IMR-90 (cell line): Measurements from ENCODE around the gene CFAP157. TPM values are rescaled to one million over a fixed set of nuclear protein-coding genes. Genes with fewer than 3 reads are reported as not detected.

Source experiments
- ATAC-seq: fragments of 200-7000 bp; cut with Tn5 transposase; 2 replicates; pipeline ENCODE4 v1.9.1; 2020; ENCODE audit warnings: low read depth, mild to moderate bottlenecking, moderate library complexity
- BruUV-seq: library from RNA; stranded (reverse); fragments of 400-500 nt; replicated peaks from 2 replicates; lab custom pipeline; 2021; lab: Mats Ljungman, UMichigan
- CTCF ChIA-PET: fragments of 300-600 bp; formaldehyde crosslinking; extraction: SDS; loops from one replicate; lab custom pipeline; 2021; ENCODE audit warnings: antibody characterized with exemption; lab: Yijun Ruan, JAX
- POLR2A ChIA-PET: fragments of 300-600 bp; sonication (Branson Sonifier 250); formaldehyde crosslinking; loops from one replicate; lab custom pipeline; 2022; ENCODE audit warnings: antibody characterized with exemption; ENCODE audit not compliant: unreplicated experiment; lab: Charles Lee
- DNase-seq: peaks from one replicate; pipeline ENCODE4 v3.0.0; 2013
- H2AFZ ChIP-seq: replicated peaks from 2 replicates; pipeline ENCODE3; 2013; ENCODE audit warnings: low read length, mild to moderate bottlenecking; ENCODE audit not compliant: poor library complexity
- H2AK5ac ChIP-seq: 2 replicates; pipeline ENCODE4 v1.6.1; 2013; ENCODE audit warnings: low read depth, low read length, inconsistent platforms
- H2AK9ac ChIP-seq: replicated peaks from 2 replicates; pipeline ENCODE3; 2013; ENCODE audit warnings: mild to moderate bottlenecking, low read depth, low read length, moderate library complexity; ENCODE audit not compliant: poor library complexity
- H2BK120ac ChIP-seq: 2 replicates; pipeline ENCODE4 v1.6.1; 2013; ENCODE audit warnings: low read depth, low read length, inconsistent platforms
- H2BK15ac ChIP-seq: 3 replicates; pipeline ENCODE4 v1.6.1; 2013; ENCODE audit warnings: low read depth, low read length, inconsistent platforms
- H2BK20ac ChIP-seq: 2 replicates; pipeline ENCODE4 v1.6.1; 2013; ENCODE audit warnings: low read depth, mild to moderate bottlenecking, inconsistent platforms, low read length, moderate library complexity
- H2BK5ac ChIP-seq: 2 replicates; pipeline ENCODE4 v1.6.1; 2013; ENCODE audit warnings: mild to moderate bottlenecking, low read depth, low read length, inconsistent platforms; ENCODE audit not compliant: poor library complexity, severe bottlenecking
- H3K14ac ChIP-seq: replicated peaks from 2 replicates; pipeline ENCODE4 v1.6.1; 2013; ENCODE audit warnings: low read depth, low read length, inconsistent platforms
- H3K18ac ChIP-seq: 2 replicates; pipeline ENCODE4 v1.6.1; 2013; ENCODE audit warnings: low read depth, low read length, control low read depth
- H3K23ac ChIP-seq: 2 replicates; pipeline ENCODE4 v1.6.1; 2013; ENCODE audit warnings: low read depth, low read length, inconsistent platforms
- H3K27ac ChIP-seq: 2 replicates; pipeline ENCODE4 v1.5.1; 2013; ENCODE audit warnings: mild to moderate bottlenecking, control low read depth, low read length; ENCODE audit not compliant: insufficient read depth
- H3K27me3 ChIP-seq: 2 replicates; pipeline ENCODE4 v1.6.1; 2013; ENCODE audit warnings: low read length; ENCODE audit not compliant: control insufficient read depth, insufficient read depth
- H3K36me3 ChIP-seq: 2 replicates; pipeline ENCODE4 v1.6.1; 2013; ENCODE audit warnings: low read length, mixed read lengths; ENCODE audit not compliant: control insufficient read depth, insufficient read depth
- H3K4ac ChIP-seq: 2 replicates; pipeline ENCODE4 v1.6.1; 2013; ENCODE audit warnings: low read depth, low read length, inconsistent platforms
- H3K4me1 ChIP-seq: 2 replicates; pipeline ENCODE4 v1.6.1; 2013; ENCODE audit warnings: low read length, mixed read lengths; ENCODE audit not compliant: control insufficient read depth, insufficient read depth
- H3K4me2 ChIP-seq: 2 replicates; pipeline ENCODE4 v1.6.1; 2013; ENCODE audit warnings: low read depth, mild to moderate bottlenecking, control low read depth, low read length, moderate library complexity
- H3K4me3 ChIP-seq: 2 replicates; pipeline ENCODE4 v1.5.1; 2013; ENCODE audit warnings: low read depth, mild to moderate bottlenecking, control low read depth, low read length, moderate library complexity; ENCODE audit not compliant: insufficient read depth
- H3K56ac ChIP-seq: 2 replicates; pipeline ENCODE4 v1.6.1; 2013; ENCODE audit warnings: low read length, inconsistent platforms; ENCODE audit not compliant: insufficient read depth; ENCODE audit errors: extremely low read depth
- H3K79me1 ChIP-seq, 2 experiments: 2 replicates each; pipeline ENCODE4 v1.6.1; 2013; ENCODE audit warnings: low read length in 2 of 2, inconsistent platforms in 1 of 2, low read depth in 1 of 2
- H3K9ac ChIP-seq: 2 replicates; pipeline ENCODE4 v1.6.1; 2013; ENCODE audit warnings: low read depth, low read length, control low read depth
- H3K9me1 ChIP-seq: 2 replicates; pipeline ENCODE4 v1.6.1; 2013; ENCODE audit warnings: low read length, inconsistent platforms; ENCODE audit not compliant: insufficient read depth
- H3K9me3 ChIP-seq: 2 replicates; pipeline ENCODE4 v1.6.1; 2013; ENCODE audit warnings: low read length; ENCODE audit not compliant: control insufficient read depth, insufficient read depth
- H4K20me1 ChIP-seq: 2 replicates; pipeline ENCODE4 v1.6.1; 2013; ENCODE audit warnings: low read length, inconsistent platforms; ENCODE audit not compliant: insufficient read depth
- H4K5ac ChIP-seq: 2 replicates; pipeline ENCODE4 v1.6.1; 2013; ENCODE audit warnings: mild to moderate bottlenecking, low read depth, low read length, control low read depth
- H4K8ac ChIP-seq, 2 experiments: 2 replicates each; pipeline ENCODE4 v1.6.1; 2013; ENCODE audit warnings: low read depth in 2 of 2, low read length in 2 of 2, control low read depth in 1 of 2, inconsistent platforms in 1 of 2
- H4K91ac ChIP-seq: 2 replicates; pipeline ENCODE4 v1.6.1; 2013; ENCODE audit warnings: low read depth, low read length, inconsistent platforms; ENCODE audit not compliant: insufficient read depth
- BHLHE40 ChIP-seq: fragments of 150-350 bp; IDR thresholded peaks from 2 replicates; pipeline ENCODE4 v1.6.1; 2016; ENCODE audit warnings: mild to moderate bottlenecking, low read depth, low read length
- CEBPB ChIP-seq: IDR thresholded peaks from 2 replicates; pipeline ENCODE4 v1.6.1; 2012; ENCODE audit warnings: low read depth, low read length, improper control_type of control experiment
- CHD1 ChIP-seq: IDR thresholded peaks from 2 replicates; pipeline ENCODE4 v1.6.1; 2012; ENCODE audit warnings: low read depth, low read length, improper control_type of control experiment
- MAZ ChIP-seq: IDR thresholded peaks from 2 replicates; pipeline ENCODE4 v1.6.1; 2012; ENCODE audit warnings: low read depth, mild to moderate bottlenecking, low read length, improper control_type of control experiment, moderate library complexity, borderline replicate concordance
- MXI1 ChIP-seq: IDR thresholded peaks from 2 replicates; pipeline ENCODE4 v1.6.1; 2012; ENCODE audit warnings: low read depth, mild to moderate bottlenecking, low read length, moderate library complexity, borderline replicate concordance
- NFE2L2 ChIP-seq: fragments of 150-350 bp; IDR thresholded peaks from 2 replicates; pipeline ENCODE4 v1.6.1; 2016; ENCODE audit warnings: low read depth, mild to moderate bottlenecking, low read length
- POLR2A ChIP-seq: IDR thresholded peaks from 2 replicates; pipeline ENCODE4 v1.6.1; 2012; ENCODE audit warnings: mild to moderate bottlenecking, low read depth, low read length
- RAD21 ChIP-seq: IDR thresholded peaks from 2 replicates; pipeline ENCODE4 v1.6.1; 2012; ENCODE audit warnings: low read length, improper control_type of control experiment
- RCOR1 ChIP-seq: IDR thresholded peaks from 2 replicates; pipeline ENCODE4 v1.6.1; 2012; ENCODE audit warnings: mild to moderate bottlenecking, low read length, improper control_type of control experiment; ENCODE audit not compliant: insufficient replicate concordance
- SMC3 ChIP-seq: fragments of 150-350 bp; IDR thresholded peaks from 2 replicates; pipeline ENCODE4 v1.6.1; 2016; ENCODE audit warnings: low read depth, mild to moderate bottlenecking, antibody characterized with exemption, low read length, moderate library complexity
- WGBS, 2 experiments: methylation state at CpG; one replicate each; pipeline versions ENCODE4 v1.1.5 to v1.1.7; 2013; ENCODE audit warnings: missing lambda C conversion rate in 2 of 2; ENCODE audit not compliant: insufficient read length in 1 of 2; ENCODE audit errors: extremely low coverage in 2 of 2; 5-methylcytosine and 5-hydroxymethylcytosine counted together
- dilution Hi-C: fragments of 300-500 bp; cut with HindIII; formaldehyde crosslinking; loops from one replicate; pipeline ENCODE4 v1.14.3; 2018; ENCODE audit warnings: low sequenced_read_pairs; ENCODE audit not compliant: unreplicated experiment
- in situ Hi-C: fragments of 300-500 bp; cut with MboI; formaldehyde crosslinking; loops from 3 replicates; pipeline ENCODE4 v1.14.3; 2019; ENCODE audit warnings: low sequenced_read_pairs, inconsistent platforms, mixed read lengths
- intact Hi-C: fragments of 100-400 bp; cut with micrococcal nuclease; formaldehyde crosslinking; loops from 2 replicates; pipeline ENCODE4 v1.10.0; 2022
- polyA plus RNA-seq, 3 experiments: library from polyadenylated mRNA; depleted of rRNA; stranded (reverse); fragments of >200 nt; gene quantifications; 2 replicates each; pipeline ENCODE4 v1.2.3, GENCODE V29; 2012; ENCODE audit warnings: low replicate concordance in 1 of 3
- total RNA-seq: library from RNA; depleted of rRNA; stranded (reverse); fragments of >200 nt; gene quantifications from 2 replicates; pipeline ENCODE4 v1.2.3, GENCODE V29; 2012
- TF ChIP-seq, protein P1 (sequence below): conservative IDR thresholded peaks from 2 replicates; pipeline ENCODE4 v1.5.1; 2012; ENCODE audit warnings: mild to moderate bottlenecking, low read depth, low read length, improper control_type of control experiment
- TF ChIP-seq, protein P2 (sequence below): fragments of 150-350 bp; IDR thresholded peaks from 2 replicates; pipeline ENCODE4 v1.6.1; 2016; ENCODE audit warnings: low read depth, mild to moderate bottlenecking, low read length, moderate library complexity, borderline replicate concordance

Gene CFAP157
- total and polyA plus RNA-seq, 2 of the 4 experiments (the other 2 are of a cell fraction), result not detected

DNA sequence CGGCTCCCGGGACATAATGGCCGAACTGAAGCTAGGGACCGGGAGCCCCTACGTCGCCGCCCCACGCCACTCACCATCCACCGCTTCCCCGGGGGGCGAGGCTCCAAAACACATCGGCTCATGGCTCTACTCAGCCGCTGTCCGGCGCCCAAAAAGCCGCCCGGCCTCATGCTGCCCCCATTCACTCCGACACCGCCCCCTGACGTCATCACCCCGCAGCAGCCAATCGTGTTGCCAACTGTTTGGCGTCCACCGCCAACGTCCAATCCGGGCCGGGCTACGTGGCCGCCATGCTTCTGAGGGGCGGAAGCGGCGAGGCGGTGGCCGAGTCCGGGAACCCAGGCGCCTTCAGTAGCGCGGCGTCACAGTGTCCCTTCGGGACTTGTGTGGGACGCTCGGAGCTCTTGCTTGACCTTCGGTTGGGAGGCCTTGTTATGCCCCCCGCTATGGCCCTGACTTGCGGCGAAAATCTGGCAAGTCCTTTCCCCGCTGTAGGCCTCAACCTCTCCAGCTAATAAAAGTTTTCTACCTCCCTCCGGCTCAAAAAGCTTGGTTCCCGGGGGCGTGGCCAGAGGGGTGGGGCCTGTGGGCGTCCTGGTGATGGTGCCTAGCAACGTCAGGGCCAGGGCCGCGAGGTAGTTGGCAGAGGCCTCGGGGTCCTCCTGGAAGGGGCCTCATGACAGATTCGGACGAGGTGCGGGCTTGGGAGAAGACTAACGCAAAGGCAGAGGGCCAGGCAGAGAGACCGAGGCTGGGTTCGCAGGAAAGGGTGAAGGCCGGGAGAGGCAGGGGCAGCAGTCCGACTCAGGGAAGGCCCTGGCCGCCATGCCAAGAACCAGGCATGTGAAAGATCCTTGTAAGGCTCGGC, 8.9 kb downstream of the CFAP157 start, which contains the start of the genes PTRH1 and TTC16:
TSS of gene PTRH1 (minus strand) at position 194 of the 868 bp plus-strand sequence. CDS start at position 170, 24 bp downstream.
TSS of gene TTC16 (plus strand) at position 610 of the 868 bp plus-strand sequence. CDS start at position 677, 67 bp downstream.
- Histone ChIP-seq H4K20me1 (peaks cover 7% of the 10 kb centered on the region), H2AK9ac (peak within 1 kb of the TSS; percentile 97), H2AFZ (peak within 1 kb of the TSS; percentile 99), H4K5ac (peak within 1 kb of the TSS; percentile 51), H2BK5ac (peak within 1 kb of the TSS; percentile 32), H3K9ac (peak within 1 kb of the TSS; percentile 49), H2BK15ac (no peak within 1 kb of the TSS; the same call in 2 of the 3 replicates), H3K18ac (no peak within 1 kb of the TSS; the same call in 1 of the 2 replicates), H3K9me1 (no peaks in the 10 kb centered on the region; the same call in 1 of the 2 replicates), H3K4me2 (peak within 1 kb of the TSS; percentile 84), H3K36me3 (no peaks in the 10 kb centered on the region), H3K27ac (peak within 1 kb of the TSS; percentile 46), H3K23ac (peak within 1 kb of the TSS; percentile 87), H2AK5ac (peak within 1 kb of the TSS; percentile 59; the same call in 1 of the 2 replicates), H4K91ac (no peak within 1 kb of the TSS), H3K4ac (peak within 1 kb of the TSS; percentile 30; the same call in 1 of the 2 replicates), H3K79me1 (peaks cover 2 to 14% of the 10 kb centered on the region in 2 experiments; a peak in 3 of 4 replicates), H2BK120ac (no peak within 1 kb of the TSS), H3K56ac (no peak within 1 kb of the TSS; the same call in 1 of the 2 replicates), H3K9me3 (no peaks in the 10 kb centered on the region), H3K14ac (0 out of 2 replicates have a peak within 1 kb of the TSS, but pooled peaks have one; percentile 51), H2BK20ac (0 out of 2 replicates have a peak within 1 kb of the TSS, but pooled peaks have one; percentile 25), H3K27me3 (no peaks in the 10 kb centered on the region), H4K8ac (peak within 1 kb of the TSS; percentile 26 to 86; a peak in 3 of 4 replicates), H3K4me1 (peaks cover 7% of the 10 kb centered on the region), H3K4me3 (peak within 1 kb of the TSS; percentile 80)
- POLR2A ChIA-PET, result no interaction called here
- intact Hi-C loops (loop anchor here (1.0 kb wide), 1 partner anchor 125 kb away; no protein-coding TSS in a partner anchor), in situ Hi-C loops (no loop called here), dilution Hi-C loops (no loop called here)
- CTCF ChIA-PET, result interaction anchor here (2.0 kb wide), 1 partner anchor 19 kb away, joined by 7 read pairs; the partner anchor contains the start of gene TOR2A
- ATAC-seq (peak; percentile 98), DNase-seq (peak; percentile 93)
- TF ChIP-seq RAD21 (no peak), RCOR1 (no peak), POLR2A (peak; percentile 43; the same call in 1 of the 2 replicates), NFE2L2 (no peak), MXI1 (peak; percentile 68), CEBPB (no peak), MAZ (peak; percentile 45; the same call in 1 of the 2 replicates), SMC3 (no peak), CHD1 (no peak), BHLHE40 (no peak)
- TF ChIP-seq, protein P1, sequence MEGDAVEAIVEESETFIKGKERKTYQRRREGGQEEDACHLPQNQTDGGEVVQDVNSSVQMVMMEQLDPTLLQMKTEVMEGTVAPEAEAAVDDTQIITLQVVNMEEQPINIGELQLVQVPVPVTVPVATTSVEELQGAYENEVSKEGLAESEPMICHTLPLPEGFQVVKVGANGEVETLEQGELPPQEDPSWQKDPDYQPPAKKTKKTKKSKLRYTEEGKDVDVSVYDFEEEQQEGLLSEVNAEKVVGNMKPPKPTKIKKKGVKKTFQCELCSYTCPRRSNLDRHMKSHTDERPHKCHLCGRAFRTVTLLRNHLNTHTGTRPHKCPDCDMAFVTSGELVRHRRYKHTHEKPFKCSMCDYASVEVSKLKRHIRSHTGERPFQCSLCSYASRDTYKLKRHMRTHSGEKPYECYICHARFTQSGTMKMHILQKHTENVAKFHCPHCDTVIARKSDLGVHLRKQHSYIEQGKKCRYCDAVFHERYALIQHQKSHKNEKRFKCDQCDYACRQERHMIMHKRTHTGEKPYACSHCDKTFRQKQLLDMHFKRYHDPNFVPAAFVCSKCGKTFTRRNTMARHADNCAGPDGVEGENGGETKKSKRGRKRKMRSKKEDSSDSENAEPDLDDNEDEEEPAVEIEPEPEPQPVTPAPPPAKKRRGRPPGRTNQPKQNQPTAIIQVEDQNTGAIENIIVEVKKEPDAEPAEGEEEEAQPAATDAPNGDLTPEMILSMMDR, result no peak
- TF ChIP-seq, protein P2, sequence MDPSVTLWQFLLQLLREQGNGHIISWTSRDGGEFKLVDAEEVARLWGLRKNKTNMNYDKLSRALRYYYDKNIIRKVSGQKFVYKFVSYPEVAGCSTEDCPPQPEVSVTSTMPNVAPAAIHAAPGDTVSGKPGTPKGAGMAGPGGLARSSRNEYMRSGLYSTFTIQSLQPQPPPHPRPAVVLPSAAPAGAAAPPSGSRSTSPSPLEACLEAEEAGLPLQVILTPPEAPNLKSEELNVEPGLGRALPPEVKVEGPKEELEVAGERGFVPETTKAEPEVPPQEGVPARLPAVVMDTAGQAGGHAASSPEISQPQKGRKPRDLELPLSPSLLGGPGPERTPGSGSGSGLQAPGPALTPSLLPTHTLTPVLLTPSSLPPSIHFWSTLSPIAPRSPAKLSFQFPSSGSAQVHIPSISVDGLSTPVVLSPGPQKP, result no peak
- no TSS peak for BruUV-seq
- 8% methylated on average over 33 of the region's 65 CpGs; no CpG with 5 or more reads in 1 of the 2 experiments for WGBS, 2 experiments
